DND-41 (cell line): Measurements from ENCODE around the gene LARP4B.

ENCODE experiments used
- CTCF ChIP-seq: IDR thresholded peaks from 2 replicates; pipeline ENCODE4 v1.5.1; 2012; ENCODE audit warnings: borderline replicate concordance, low read length, moderate library complexity, mild to moderate bottlenecking; ENCODE audit not compliant: poor library complexity, severe bottlenecking; ENCODE audit errors: extremely low read depth
- EZH2 ChIP-seq: IDR thresholded peaks from 3 replicates; pipeline ENCODE4 v1.6.1; 2012; ENCODE audit warnings: borderline replicate concordance, low read depth, mild to moderate bottlenecking, moderate library complexity, low read length, inconsistent platforms; ENCODE audit not compliant: severe bottlenecking

- TF ChIP-seq CTCF: no peak
- no peak for TF ChIP-seq EZH2
These were observed 139.9 kb downstream of the LARP4B start for GRCh38 chr10:791639-792038.
